ENCODE results near the gene VAV2. TPM values are rescaled to one million over a fixed set of nuclear protein-coding genes. Genes with fewer than 3 reads are reported as not detected.
A peak's percentile ranks its signal among the peaks of the same experiment; 100 is the strongest.

Gene VAV2
- total and polyA plus RNA-seq, 9 of the 15 experiments (the other 6 are each of a cell fraction or from before 2014, with no cell fraction given): 0.01 to 2.7 (median 1.0) TPM; not detected in 1

DNA sequence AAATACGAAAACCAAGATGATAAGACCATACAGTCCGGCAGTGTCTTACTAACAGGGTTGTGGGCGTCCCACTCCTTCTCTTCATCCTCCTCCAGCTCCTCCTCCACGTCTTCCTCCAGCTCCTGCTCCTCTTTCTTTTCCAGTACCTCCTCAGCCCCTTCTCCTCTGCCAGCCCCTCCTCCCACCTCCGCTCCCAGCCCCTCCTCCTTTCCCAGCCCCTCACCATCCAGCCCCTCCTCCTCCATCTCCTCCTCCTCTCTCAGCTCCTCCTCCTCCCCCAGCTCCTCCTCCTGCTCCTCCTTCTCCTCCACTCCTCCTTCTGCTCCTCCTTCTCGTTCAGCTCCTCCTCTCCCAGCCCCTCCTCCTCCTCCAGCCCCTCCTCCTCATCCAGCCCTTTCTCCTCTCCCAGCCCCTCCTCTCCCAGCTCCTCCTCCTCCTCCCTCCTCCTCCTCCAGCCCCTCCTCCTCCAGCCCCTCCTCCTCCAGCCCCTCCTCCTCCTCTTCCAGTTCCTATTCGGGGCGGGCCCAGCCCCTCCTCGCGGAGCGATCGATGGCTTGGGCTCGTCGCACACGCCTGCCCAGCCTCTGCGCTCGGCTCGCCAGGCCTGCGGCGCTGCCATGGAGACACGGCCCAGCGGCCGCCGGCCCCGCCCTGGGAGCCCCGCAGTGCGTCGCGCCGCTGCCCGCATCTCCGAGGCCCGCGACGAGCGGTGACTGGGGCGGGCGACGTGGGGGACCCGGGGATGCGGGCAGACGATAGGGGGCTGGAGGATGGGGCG lies 32.9 kb upstream of the VAV2 start, which contains the start of gene BRD3OS (continued):
- TF ChIP-seq, protein P1, sequence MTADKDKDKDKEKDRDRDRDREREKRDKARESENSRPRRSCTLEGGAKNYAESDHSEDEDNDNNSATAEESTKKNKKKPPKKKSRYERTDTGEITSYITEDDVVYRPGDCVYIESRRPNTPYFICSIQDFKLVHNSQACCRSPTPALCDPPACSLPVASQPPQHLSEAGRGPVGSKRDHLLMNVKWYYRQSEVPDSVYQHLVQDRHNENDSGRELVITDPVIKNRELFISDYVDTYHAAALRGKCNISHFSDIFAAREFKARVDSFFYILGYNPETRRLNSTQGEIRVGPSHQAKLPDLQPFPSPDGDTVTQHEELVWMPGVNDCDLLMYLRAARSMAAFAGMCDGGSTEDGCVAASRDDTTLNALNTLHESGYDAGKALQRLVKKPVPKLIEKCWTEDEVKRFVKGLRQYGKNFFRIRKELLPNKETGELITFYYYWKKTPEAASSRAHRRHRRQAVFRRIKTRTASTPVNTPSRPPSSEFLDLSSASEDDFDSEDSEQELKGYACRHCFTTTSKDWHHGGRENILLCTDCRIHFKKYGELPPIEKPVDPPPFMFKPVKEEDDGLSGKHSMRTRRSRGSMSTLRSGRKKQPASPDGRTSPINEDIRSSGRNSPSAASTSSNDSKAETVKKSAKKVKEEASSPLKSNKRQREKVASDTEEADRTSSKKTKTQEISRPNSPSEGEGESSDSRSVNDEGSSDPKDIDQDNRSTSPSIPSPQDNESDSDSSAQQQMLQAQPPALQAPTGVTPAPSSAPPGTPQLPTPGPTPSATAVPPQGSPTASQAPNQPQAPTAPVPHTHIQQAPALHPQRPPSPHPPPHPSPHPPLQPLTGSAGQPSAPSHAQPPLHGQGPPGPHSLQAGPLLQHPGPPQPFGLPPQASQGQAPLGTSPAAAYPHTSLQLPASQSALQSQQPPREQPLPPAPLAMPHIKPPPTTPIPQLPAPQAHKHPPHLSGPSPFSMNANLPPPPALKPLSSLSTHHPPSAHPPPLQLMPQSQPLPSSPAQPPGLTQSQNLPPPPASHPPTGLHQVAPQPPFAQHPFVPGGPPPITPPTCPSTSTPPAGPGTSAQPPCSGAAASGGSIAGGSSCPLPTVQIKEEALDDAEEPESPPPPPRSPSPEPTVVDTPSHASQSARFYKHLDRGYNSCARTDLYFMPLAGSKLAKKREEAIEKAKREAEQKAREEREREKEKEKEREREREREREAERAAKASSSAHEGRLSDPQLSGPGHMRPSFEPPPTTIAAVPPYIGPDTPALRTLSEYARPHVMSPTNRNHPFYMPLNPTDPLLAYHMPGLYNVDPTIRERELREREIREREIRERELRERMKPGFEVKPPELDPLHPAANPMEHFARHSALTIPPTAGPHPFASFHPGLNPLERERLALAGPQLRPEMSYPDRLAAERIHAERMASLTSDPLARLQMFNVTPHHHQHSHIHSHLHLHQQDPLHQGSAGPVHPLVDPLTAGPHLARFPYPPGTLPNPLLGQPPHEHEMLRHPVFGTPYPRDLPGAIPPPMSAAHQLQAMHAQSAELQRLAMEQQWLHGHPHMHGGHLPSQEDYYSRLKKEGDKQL (CRISPR knock-in tag; IDR thresholded peaks at IDR 0.05; ENCODE audit: borderline replicate concordance): no peak
- TF ChIP-seq POLR2H (tag; IDR thresholded peaks at IDR 0.05; ENCODE audit: low read depth) (no peak), HMGN3 (IDR thresholded peaks at IDR 0.05; ENCODE audit: borderline replicate concordance, extremely low read depth, insufficient read length, low read depth, low read length) (peak; percentile 50), POLR2G (IDR thresholded peaks at IDR 0.05; ENCODE audit: low read depth, low read length) (peak; percentile 70), ELF2 (CRISPR knock-in tag; IDR thresholded peaks at IDR 0.05) (no peak), ZNF324 (CRISPR knock-in tag; IDR thresholded peaks at IDR 0.05) (no peak), KAT8 (IDR thresholded peaks at IDR 0.05; ENCODE audit: low read depth) (no peak), ZNF699 (CRISPR knock-in tag; IDR thresholded peaks at IDR 0.05; ENCODE audit: insufficient replicate concordance) (no peak), L3MBTL2 (IDR thresholded peaks at IDR 0.05) (peak; percentile 85)
- TF ChIP-seq, protein P2, sequence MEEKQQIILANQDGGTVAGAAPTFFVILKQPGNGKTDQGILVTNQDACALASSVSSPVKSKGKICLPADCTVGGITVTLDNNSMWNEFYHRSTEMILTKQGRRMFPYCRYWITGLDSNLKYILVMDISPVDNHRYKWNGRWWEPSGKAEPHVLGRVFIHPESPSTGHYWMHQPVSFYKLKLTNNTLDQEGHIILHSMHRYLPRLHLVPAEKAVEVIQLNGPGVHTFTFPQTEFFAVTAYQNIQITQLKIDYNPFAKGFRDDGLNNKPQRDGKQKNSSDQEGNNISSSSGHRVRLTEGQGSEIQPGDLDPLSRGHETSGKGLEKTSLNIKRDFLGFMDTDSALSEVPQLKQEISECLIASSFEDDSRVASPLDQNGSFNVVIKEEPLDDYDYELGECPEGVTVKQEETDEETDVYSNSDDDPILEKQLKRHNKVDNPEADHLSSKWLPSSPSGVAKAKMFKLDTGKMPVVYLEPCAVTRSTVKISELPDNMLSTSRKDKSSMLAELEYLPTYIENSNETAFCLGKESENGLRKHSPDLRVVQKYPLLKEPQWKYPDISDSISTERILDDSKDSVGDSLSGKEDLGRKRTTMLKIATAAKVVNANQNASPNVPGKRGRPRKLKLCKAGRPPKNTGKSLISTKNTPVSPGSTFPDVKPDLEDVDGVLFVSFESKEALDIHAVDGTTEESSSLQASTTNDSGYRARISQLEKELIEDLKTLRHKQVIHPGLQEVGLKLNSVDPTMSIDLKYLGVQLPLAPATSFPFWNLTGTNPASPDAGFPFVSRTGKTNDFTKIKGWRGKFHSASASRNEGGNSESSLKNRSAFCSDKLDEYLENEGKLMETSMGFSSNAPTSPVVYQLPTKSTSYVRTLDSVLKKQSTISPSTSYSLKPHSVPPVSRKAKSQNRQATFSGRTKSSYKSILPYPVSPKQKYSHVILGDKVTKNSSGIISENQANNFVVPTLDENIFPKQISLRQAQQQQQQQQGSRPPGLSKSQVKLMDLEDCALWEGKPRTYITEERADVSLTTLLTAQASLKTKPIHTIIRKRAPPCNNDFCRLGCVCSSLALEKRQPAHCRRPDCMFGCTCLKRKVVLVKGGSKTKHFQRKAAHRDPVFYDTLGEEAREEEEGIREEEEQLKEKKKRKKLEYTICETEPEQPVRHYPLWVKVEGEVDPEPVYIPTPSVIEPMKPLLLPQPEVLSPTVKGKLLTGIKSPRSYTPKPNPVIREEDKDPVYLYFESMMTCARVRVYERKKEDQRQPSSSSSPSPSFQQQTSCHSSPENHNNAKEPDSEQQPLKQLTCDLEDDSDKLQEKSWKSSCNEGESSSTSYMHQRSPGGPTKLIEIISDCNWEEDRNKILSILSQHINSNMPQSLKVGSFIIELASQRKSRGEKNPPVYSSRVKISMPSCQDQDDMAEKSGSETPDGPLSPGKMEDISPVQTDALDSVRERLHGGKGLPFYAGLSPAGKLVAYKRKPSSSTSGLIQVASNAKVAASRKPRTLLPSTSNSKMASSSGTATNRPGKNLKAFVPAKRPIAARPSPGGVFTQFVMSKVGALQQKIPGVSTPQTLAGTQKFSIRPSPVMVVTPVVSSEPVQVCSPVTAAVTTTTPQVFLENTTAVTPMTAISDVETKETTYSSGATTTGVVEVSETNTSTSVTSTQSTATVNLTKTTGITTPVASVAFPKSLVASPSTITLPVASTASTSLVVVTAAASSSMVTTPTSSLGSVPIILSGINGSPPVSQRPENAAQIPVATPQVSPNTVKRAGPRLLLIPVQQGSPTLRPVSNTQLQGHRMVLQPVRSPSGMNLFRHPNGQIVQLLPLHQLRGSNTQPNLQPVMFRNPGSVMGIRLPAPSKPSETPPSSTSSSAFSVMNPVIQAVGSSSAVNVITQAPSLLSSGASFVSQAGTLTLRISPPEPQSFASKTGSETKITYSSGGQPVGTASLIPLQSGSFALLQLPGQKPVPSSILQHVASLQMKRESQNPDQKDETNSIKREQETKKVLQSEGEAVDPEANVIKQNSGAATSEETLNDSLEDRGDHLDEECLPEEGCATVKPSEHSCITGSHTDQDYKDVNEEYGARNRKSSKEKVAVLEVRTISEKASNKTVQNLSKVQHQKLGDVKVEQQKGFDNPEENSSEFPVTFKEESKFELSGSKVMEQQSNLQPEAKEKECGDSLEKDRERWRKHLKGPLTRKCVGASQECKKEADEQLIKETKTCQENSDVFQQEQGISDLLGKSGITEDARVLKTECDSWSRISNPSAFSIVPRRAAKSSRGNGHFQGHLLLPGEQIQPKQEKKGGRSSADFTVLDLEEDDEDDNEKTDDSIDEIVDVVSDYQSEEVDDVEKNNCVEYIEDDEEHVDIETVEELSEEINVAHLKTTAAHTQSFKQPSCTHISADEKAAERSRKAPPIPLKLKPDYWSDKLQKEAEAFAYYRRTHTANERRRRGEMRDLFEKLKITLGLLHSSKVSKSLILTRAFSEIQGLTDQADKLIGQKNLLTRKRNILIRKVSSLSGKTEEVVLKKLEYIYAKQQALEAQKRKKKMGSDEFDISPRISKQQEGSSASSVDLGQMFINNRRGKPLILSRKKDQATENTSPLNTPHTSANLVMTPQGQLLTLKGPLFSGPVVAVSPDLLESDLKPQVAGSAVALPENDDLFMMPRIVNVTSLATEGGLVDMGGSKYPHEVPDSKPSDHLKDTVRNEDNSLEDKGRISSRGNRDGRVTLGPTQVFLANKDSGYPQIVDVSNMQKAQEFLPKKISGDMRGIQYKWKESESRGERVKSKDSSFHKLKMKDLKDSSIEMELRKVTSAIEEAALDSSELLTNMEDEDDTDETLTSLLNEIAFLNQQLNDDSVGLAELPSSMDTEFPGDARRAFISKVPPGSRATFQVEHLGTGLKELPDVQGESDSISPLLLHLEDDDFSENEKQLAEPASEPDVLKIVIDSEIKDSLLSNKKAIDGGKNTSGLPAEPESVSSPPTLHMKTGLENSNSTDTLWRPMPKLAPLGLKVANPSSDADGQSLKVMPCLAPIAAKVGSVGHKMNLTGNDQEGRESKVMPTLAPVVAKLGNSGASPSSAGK (IDR thresholded peaks at IDR 0.05): no peak

Measured in K562 (cell line).